Activated CD8-positive, alpha-beta memory T cell treated with anti-CD3 and anti-CD28 coated beads, Interleukin-2, amount 50 U/mL, for 24 hours (primary cell): Measurements from ENCODE around the gene LTBP4.
"Not testable (repeated sequence)": the region's sequence is repeated elsewhere in the genome, so short reads cannot be mapped to it uniquely, and the experiment has no call there.

Source experiments
- DNase-seq: peaks from one replicate; pipeline ENCODE4 v3.0.0-alpha.2; 2020; ENCODE audit errors: extremely low read depth

LTBP4 gene

GRCh38 chr19:40575326-40575725 is 25.8 kb upstream of the LTBP4 start:
- no peak for DNase-seq

DNA sequence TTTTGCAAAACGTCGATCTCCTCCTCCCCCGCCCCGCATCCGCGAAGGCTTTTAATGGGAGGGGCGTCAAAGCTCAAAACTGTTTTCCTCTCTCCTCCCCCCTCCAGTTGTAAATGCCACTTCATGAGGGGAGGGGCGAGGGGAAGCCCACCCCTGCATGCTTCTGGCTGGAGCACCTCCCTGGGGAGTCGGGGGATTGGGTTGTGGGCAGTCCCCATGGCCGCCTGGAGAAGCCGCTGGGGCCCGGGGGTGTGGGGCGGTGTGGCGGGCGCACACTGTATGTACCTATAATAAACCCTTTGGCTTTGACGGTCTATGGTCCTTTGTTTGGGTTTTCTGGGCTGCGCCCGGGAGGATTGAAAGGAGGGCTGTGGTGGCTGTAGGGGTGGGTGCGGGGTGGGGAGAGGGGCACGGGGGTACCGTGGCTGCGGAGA is 25.0 kb upstream of the LTBP4 start:
- DNase-seq, result no peak

GRCh38 chr19:40576585-40577451 is 24.4 kb upstream of the LTBP4 start, which contains the start of gene SHKBP1:
SHKBP1 (plus strand) TSS chr19:40576873; CDS start chr19:40576900, 27 bp downstream.
- DNase-seq, result peak; percentile 83

DNA sequence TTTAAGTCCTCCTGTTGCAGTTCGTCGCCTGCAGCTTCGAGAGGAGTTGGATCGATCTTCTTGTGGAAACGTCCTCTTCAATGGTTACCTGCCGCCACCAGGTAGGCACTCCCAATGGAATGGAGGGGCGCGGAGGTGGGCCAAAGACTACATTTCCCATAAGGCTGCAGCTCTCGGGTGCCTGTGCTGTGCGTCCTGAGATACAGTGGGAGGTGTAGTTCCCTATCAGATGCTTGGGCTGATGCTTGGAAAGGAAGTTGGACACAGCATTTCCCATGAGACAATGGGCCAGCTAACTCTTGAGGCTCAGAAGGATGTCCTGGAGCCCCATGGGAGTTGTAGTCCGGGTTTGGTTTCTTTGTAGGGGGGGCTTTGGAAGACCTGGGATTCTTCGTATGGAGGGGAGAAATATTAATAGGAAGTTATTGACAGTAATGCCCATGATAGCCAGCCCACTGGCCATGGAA is 22.7 kb upstream of the LTBP4 start:
- no peak for DNase-seq

GRCh38 chr19:40580619-40581018 is 20.6 kb upstream of the LTBP4 start:
- no peak for DNase-seq

- DNase-seq, result no peak
Observed at GRCh38 chr19:40581531-40581930, 19.6 kb upstream of the LTBP4 start.

DNA sequence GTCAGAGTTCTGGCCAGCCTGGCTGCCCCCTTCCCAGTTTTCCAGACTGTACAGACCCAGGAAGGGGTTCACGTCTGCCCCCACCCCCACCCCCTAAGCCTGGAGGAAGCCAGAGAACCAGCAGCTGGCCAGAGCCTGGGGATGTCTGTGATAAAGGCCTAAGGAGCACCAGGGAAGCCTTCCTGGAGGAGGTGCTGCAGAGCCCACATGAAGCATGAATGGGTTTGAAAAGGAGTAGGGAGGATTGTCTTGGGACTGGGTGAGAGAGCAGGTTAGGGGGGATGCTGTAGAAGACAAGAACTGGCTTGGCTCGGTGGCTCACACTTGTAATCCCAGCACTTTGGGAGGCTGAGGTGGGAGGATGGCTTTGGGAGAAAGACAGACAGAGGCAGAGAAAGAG is 18.7 kb upstream of the LTBP4 start:
- DNase-seq, result no peak

- no peak for DNase-seq
Observed at GRCh38 chr19:40583283-40583682, 17.9 kb upstream of the LTBP4 start.

DNA sequence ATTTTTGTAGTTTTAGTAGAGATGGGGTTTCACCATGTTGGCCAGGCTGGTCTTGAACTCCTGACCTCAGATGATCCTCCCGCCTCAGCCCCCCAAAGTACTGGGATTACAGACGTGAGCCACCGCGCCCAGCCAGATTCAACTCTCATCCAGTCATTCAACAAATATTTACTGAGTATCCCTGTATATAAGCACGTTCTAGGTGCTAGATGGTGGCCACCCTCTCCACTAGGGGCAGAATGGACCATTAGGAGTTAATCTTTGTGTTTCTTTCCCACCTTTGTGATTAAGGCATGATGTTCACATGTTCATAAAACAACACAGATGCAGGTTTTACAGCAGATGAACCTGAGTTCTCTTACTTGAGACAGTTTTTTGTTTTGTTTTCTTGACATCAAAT is 17.2 kb upstream of the LTBP4 start:
- DNase-seq, result no peak

- DNase-seq, result no peak
Observed at GRCh38 chr19:40585241-40585981, 15.8 kb upstream of the LTBP4 start.

GRCh38 chr19:40585982-40586422 is 15.2 kb upstream of the LTBP4 start:
- DNase-seq, result no peak

- no peak for DNase-seq
Observed at GRCh38 chr19:40586611-40587010, 14.6 kb upstream of the LTBP4 start.

DNA sequence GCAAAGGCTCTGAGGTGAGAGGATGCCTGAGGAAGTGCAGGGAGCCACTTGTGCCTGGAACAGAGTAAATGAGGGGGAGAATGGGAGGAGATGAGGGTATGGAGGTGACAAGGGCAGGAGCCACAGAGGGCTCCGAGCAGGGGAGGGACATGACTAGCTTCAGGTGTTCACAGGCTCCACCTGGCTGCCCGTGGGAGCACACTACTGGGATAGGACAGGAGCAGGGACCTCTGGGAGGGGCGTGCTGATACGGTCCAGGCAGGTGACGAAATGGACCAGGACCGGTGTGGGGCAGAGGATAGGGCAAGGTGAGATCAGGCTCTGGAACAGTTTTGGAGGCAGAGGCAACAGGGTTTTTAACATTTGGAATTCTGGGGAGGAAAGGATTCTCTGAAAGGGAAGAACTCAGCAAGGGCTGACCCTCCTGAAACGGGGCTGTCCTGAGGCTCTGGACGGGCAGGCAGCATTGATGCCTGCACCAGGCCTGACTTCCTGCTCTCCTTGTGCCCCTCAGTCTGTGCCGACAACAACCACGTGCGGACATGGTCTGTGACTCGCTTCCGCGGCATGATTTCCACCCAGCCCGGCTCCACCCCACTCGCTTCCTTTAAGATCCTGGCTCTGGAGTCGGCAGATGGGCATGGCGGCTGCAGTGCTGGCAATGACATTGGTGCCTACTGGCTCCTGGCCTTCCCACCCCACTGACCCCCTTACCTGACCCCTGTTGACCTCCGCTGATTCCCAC is 12.9 kb upstream of the LTBP4 start:
- DNase-seq, result no peak

DNA sequence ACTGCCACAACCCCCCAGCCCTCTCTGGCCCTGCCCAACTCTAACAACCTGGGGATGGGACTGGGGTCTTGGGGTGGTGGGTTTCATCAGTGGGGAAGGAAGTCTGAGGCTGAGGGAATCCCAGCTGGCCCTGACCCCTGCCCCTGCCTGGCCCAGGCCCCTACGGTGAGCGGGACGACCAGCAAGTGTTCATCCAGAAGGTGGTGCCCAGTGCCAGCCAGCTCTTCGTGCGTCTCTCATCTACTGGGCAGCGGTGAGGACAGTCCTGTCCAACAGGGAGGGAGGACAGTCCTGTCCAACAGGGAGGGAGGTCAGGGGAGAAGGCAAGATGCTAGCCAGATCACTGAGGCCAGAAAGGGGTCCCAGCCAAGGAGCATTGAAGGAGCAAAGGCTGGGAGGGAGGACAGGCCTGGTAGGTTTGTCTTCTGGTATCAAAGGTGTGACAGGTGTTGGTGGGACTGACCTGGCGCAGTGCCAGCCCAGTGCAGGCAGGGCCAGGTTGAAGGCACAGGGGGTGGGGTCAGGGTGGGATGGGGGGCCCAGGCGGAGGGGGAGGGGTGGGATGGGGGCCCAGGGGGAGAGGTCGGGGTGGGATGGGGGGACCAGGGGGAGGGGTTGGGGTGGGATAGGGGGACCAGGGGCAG is 12.1 kb upstream of the LTBP4 start:
- DNase-seq, result no peak

GRCh38 chr19:40589591-40590429 is 11.4 kb upstream of the LTBP4 start:
- DNase-seq, result no peak

GRCh38 chr19:40590464-40591265 is 10.5 kb upstream of the LTBP4 start:
- no peak for DNase-seq

DNA sequence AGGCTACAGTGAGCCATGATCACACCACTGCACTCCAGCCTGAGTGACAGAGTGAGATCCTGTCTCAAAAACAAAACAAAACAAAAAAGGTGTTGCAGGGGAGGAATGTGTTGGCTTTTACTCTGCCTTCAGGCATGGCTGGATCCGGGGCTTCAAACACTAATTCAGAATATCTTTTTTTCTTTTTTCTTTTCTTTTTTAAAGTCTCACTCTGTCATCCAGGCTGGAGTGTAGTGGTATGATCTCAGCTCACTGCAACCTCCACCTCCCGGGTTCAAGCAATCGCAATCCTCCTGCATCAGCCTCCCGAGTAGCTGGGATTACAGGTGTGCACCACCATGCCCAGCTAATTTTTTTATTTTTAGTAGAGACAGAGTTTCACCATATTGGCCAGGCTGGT is 9.4 kb upstream of the LTBP4 start:
- DNase-seq, result not testable (repeated sequence)

DNA sequence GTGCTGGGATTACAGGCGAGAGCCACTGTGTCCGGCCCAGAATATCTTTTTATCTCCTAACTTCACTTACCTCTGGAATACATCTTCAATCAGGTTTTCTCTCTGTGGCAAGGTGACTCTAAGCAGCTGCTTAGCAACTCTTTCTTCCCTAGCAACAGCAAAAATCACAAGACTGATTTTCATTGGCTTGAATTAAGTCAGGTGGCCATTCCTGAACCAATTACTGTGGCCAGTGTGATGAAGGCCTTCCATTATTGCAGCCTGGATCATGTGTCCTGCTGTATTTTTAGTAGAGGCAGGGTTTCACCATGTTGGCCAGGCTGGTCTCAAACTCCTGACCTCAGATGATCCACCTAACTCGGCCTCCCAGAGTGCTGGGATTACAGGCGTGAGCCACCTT is 9.0 kb upstream of the LTBP4 start:
- no peak for DNase-seq

DNA sequence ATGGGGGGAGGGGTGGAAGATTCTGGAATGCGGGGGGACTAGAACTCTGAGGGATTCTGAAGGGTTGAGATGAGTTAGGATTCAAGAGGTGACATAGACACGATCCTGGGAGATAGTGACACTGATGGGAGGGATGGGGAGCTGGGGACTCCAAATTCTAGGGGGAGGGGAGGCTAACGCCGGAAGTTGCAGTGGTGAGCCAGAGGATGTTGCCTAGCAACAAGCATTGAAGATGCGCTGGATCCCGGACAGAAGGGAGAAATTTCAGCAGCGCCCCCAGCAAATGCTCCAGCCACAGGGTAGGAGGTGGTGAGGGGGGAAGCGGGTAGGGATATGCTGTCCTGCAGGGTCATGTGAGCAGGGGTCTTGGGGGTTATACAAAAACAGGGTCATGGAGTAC is 6.9 kb upstream of the LTBP4 start:
- no peak for DNase-seq

- no peak for DNase-seq
Observed at GRCh38 chr19:40594657-40595091, 6.5 kb upstream of the LTBP4 start.
